Neuronal stem cell (in vitro differentiated cells): ENCODE measurements around the gene FCRL1. TPM values are rescaled to one million over a fixed set of nuclear protein-coding genes. Genes with fewer than 3 reads are reported as not detected.

Experiments
- DNase-seq: peaks from one replicate; pipeline ENCODE4 v3.0.0-alpha.2; 2013; ENCODE audit warnings: low spot score
- H2AFZ ChIP-seq: one replicate; pipeline ENCODE4 v1.6.1; 2013; ENCODE audit warnings: mild to moderate bottlenecking, low read length, inconsistent platforms
- H2AK5ac ChIP-seq: 2 replicates; pipeline ENCODE4 v1.6.1; 2013; ENCODE audit warnings: low read depth, mild to moderate bottlenecking, inconsistent platforms, low read length, moderate library complexity, mixed read lengths
- H2BK120ac ChIP-seq: 2 replicates; pipeline ENCODE4 v1.6.1; 2013; ENCODE audit warnings: low read depth, mild to moderate bottlenecking, inconsistent platforms, low read length, moderate library complexity, mixed read lengths
- H2BK12ac ChIP-seq: one replicate; pipeline ENCODE4 v1.6.1; 2013; ENCODE audit warnings: low read length, inconsistent platforms
- H2BK15ac ChIP-seq: 2 replicates; pipeline ENCODE4 v1.6.1; 2013; ENCODE audit warnings: mild to moderate bottlenecking, low read length, inconsistent platforms, mixed read lengths
- H2BK5ac ChIP-seq: one replicate; pipeline ENCODE4 v1.6.1; 2013; ENCODE audit warnings: inconsistent platforms, mild to moderate bottlenecking, low read length, moderate library complexity
- H3K14ac ChIP-seq: one replicate; pipeline ENCODE4 v1.6.1; 2013; ENCODE audit warnings: low read length, inconsistent platforms
- H3K18ac ChIP-seq: 2 replicates; pipeline ENCODE4 v1.6.1; 2013; ENCODE audit warnings: low read length, inconsistent platforms
- H3K23ac ChIP-seq: 2 replicates; pipeline ENCODE4 v1.6.1; 2013; ENCODE audit warnings: low read depth, mild to moderate bottlenecking, mixed read lengths, low read length, inconsistent platforms; ENCODE audit not compliant: poor library complexity
- H3K27ac ChIP-seq: replicated peaks from 3 replicates; pipeline ENCODE4 v1.5.1; 2013; ENCODE audit warnings: low read length, inconsistent platforms
- H3K27me3 ChIP-seq, 3 experiments: 2 replicates each; pipeline ENCODE4 v1.6.1; 2013; ENCODE audit warnings: low read length in 3 of 3, mild to moderate bottlenecking in 2 of 3, inconsistent platforms in 1 of 3, low read depth in 1 of 3, mixed read lengths in 1 of 3, moderate library complexity in 1 of 3; ENCODE audit not compliant: control insufficient read depth in 3 of 3, insufficient read depth in 3 of 3
- H3K36me3 ChIP-seq, 2 donors: replicated peaks in 1 of 2; 2 replicates each; pipeline ENCODE4 v1.6.1; 2013; ENCODE audit warnings: low read length in 2 of 2; ENCODE audit not compliant: control insufficient read depth in 2 of 2, insufficient read depth in 2 of 2
- H3K4ac ChIP-seq: 2 replicates; pipeline ENCODE4 v1.6.1; 2013; ENCODE audit warnings: inconsistent platforms, mild to moderate bottlenecking, low read length, moderate library complexity
- H3K4me1 ChIP-seq, 2 donors: 1 replicate in 1 of 2; 2 replicates in 1 of 2; pipeline ENCODE4 v1.6.1; 2013; ENCODE audit warnings: low read length in 2 of 2, low read depth in 1 of 2; ENCODE audit not compliant: control insufficient read depth in 2 of 2, insufficient read depth in 1 of 2
- H3K4me2 ChIP-seq: one replicate; pipeline ENCODE4 v1.6.1; 2013; ENCODE audit warnings: mild to moderate bottlenecking, low read length, inconsistent platforms; ENCODE audit not compliant: insufficient read depth, poor library complexity, severe bottlenecking
- H3K4me3 ChIP-seq, 2 donors: 2 replicates each; pipeline ENCODE4 v1.5.1; 2013; ENCODE audit warnings: low read length in 2 of 2, mild to moderate bottlenecking in 2 of 2, inconsistent platforms in 1 of 2, moderate library complexity in 1 of 2
- H3K79me1 ChIP-seq: one replicate; pipeline ENCODE4 v1.6.1; 2013; ENCODE audit warnings: low read depth, mild to moderate bottlenecking, inconsistent platforms, low read length, moderate library complexity
- H3K9ac ChIP-seq: one replicate; pipeline ENCODE4 v1.6.1; 2013; ENCODE audit warnings: mild to moderate bottlenecking, low read depth, low read length, inconsistent platforms; ENCODE audit not compliant: poor library complexity
- H3K9me3 ChIP-seq, 2 donors: replicated peaks in 1 of 2; 2 replicates each; pipeline versions ENCODE3 to v1.6.1; 2013; ENCODE audit warnings: low read length in 2 of 2, mild to moderate bottlenecking in 2 of 2, inconsistent platforms in 1 of 2, low read depth in 1 of 2, mixed read lengths in 1 of 2, moderate library complexity in 1 of 2; ENCODE audit not compliant: control insufficient read depth in 2 of 2, insufficient read depth in 1 of 2
- H4K8ac ChIP-seq: one replicate; pipeline ENCODE4 v1.6.1; 2013; ENCODE audit warnings: low read depth, mild to moderate bottlenecking, inconsistent platforms, low read length, moderate library complexity
- H4K91ac ChIP-seq: one replicate; pipeline ENCODE4 v1.6.1; 2013; ENCODE audit warnings: low read length, low read depth, mild to moderate bottlenecking, inconsistent platforms; ENCODE audit not compliant: poor library complexity
- WGBS, 2 donors: extraction: QIAGEN DNeasy Blood & Tissue Kit; methylation state at CpG; one replicate each; pipeline ENCODE4 v1.1.7; 2013; ENCODE audit warnings: missing lambda C conversion rate in 2 of 2, mixed read lengths in 1 of 2; ENCODE audit not compliant: insufficient read length in 2 of 2, insufficient replicate concordance in 1 of 2; ENCODE audit errors: extremely low coverage in 2 of 2; 5-methylcytosine and 5-hydroxymethylcytosine counted together
- small RNA-seq: library from polyadenylated mRNA; stranded (forward); fragments of <200 nt; extraction: miRNeasy Mini kit (QIAGEN cat#:217004); gene quantifications from one replicate; pipeline ENCODE3, GENCODE V24; 2013; ENCODE audit not compliant: insufficient read depth

Gene FCRL1

GRCh38 chr1:157753611-157754010 is 66.3 kb downstream of the FCRL1 start:
- H3K36me3 ChIP-seq = no peaks in the 10 kb centered on the region
- no peaks in the 10 kb centered on the region for H3K9me3 ChIP-seq
- no peak overlapping the region for H2BK120ac ChIP-seq
- H3K18ac ChIP-seq = no peak overlapping the region
- no peak overlapping the region for H3K14ac ChIP-seq
- H3K4ac ChIP-seq = no peak overlapping the region
- H2BK12ac ChIP-seq = no peak overlapping the region
- H2BK15ac ChIP-seq = no peak overlapping the region
- no peaks in the 10 kb centered on the region for H3K4me1 ChIP-seq
- H3K4me2 ChIP-seq = no peak overlapping the region
- no peaks in the 10 kb centered on the region for H3K27me3 ChIP-seq
- H4K91ac ChIP-seq = no peak overlapping the region
- no peak overlapping the region for H3K27ac ChIP-seq
- H2BK5ac ChIP-seq = no peak overlapping the region
- no peak overlapping the region for H4K8ac ChIP-seq
- WGBS, 2 donors = no CpG with 5 or more reads among the region's 1 CpG
- no peak overlapping the region for H3K9ac ChIP-seq
- DNase-seq = no peak
- no peak overlapping the region for H3K23ac ChIP-seq
- H2AK5ac ChIP-seq = no peak overlapping the region
- no peak overlapping the region for H3K4me3 ChIP-seq
- no peak overlapping the region for H2AFZ ChIP-seq
- H3K79me1 ChIP-seq = no peaks in the 10 kb centered on the region

- no peak overlapping the region for H3K27ac ChIP-seq
- H2BK120ac ChIP-seq = no peak overlapping the region
- H3K23ac ChIP-seq = no peak overlapping the region
- no peak overlapping the region for H3K4me2 ChIP-seq
- no peak overlapping the region for H3K4me3 ChIP-seq
- H3K9ac ChIP-seq = no peak overlapping the region
- no peaks in the 10 kb centered on the region for H3K79me1 ChIP-seq
- no peak overlapping the region for H4K8ac ChIP-seq
- H4K91ac ChIP-seq = no peak overlapping the region
- H2BK15ac ChIP-seq = no peak overlapping the region
- H3K9me3 ChIP-seq = no peaks in the 10 kb centered on the region
- H2AK5ac ChIP-seq = no peak overlapping the region
- no peak for DNase-seq
- no CpG with 5 or more reads among the region's 3 CpGs for WGBS, 2 donors
- no peaks in the 10 kb centered on the region for H3K27me3 ChIP-seq
- no peak overlapping the region for H2AFZ ChIP-seq
- H2BK12ac ChIP-seq = no peak overlapping the region
- no peak overlapping the region for H3K18ac ChIP-seq
- no peak overlapping the region for H2BK5ac ChIP-seq
- H3K14ac ChIP-seq = no peak overlapping the region
- no peak overlapping the region for H3K4ac ChIP-seq
- H3K36me3 ChIP-seq = no peaks in the 10 kb centered on the region
- H3K4me1 ChIP-seq = no peaks in the 10 kb centered on the region
Observed at GRCh38 chr1:157751283-157751682, 68.6 kb downstream of the FCRL1 start.

- no peak overlapping the region for H2BK15ac ChIP-seq
- no CpG with 5 or more reads among the region's 3 CpGs for WGBS, 2 donors
Observed at GRCh38 chr1:157748262-157748817, 71.6 kb downstream of the FCRL1 start.

More at GRCh38 chr1:157748262-157748817, 71.6 kb downstream of the FCRL1 start:
- Histone ChIP-seq H3K4me3 (no peak overlapping the region), H3K79me1 (no peaks in the 10 kb centered on the region), H3K14ac (no peak overlapping the region), H3K23ac (no peak overlapping the region), H4K91ac (no peak overlapping the region), H2AFZ (no peak overlapping the region), H3K27ac (no peak overlapping the region), H2BK120ac (no peak overlapping the region), H3K4ac (no peak overlapping the region), H2BK12ac (no peak overlapping the region), H2BK5ac (no peak overlapping the region), H3K27me3 (no peaks in the 10 kb centered on the region), H3K36me3 (no peaks in the 10 kb centered on the region), H3K9ac (no peak overlapping the region), H4K8ac (no peak overlapping the region), H3K4me2 (no peak overlapping the region), H3K9me3 (no peaks in the 10 kb centered on the region), H3K4me1 (no peaks in the 10 kb centered on the region), H2AK5ac (no peak overlapping the region), H3K18ac (no peak overlapping the region)
- DNase-seq = no peak

Small RNA genes lying within 50 kb of the gene (small RNA-seq; reads per million reads assigned to genes)
- not detected for gene MRPS21P2
